Fibroblast of skin of left biceps (primary cell): Measurements from ENCODE around the gene TMEM131.
"Not testable (repeated sequence)": the region's sequence is repeated elsewhere in the genome, so short reads cannot be mapped to it uniquely, and the experiment has no call there.

Source experiments
- DNase-seq, 2 experiments: peaks; one replicate each; pipeline ENCODE4 v3.0.0-alpha.2; 2013; ENCODE audit warnings: low read depth in 2 of 2

Gene TMEM131

GRCh38 chr2:97858442-97858841 lies 137.3 kb downstream of the TMEM131 start:
- DNase-seq: no peak

DNA sequence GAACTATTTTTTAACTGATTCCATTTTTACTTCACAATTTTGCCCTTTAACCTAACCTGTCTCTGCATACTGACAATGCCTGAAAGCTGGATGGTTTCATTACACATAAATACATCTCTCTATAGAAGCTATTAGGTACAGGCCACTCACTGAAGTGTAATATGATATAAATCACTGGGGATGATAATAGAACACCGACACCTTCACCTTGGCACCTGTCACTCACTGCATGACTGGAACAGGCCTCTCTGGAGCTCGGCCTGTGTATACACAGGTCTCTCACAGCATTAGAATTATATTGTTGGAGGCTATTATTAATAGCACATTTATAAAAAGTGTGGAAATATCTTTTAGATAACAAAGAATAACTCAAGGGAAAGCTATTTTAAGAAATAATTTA lies 138.2 kb downstream of the TMEM131 start:
- no peak for DNase-seq

- not testable (repeated sequence) for DNase-seq
These were observed 142.7 kb downstream of the TMEM131 start for GRCh38 chr2:97853057-97853456.

DNA sequence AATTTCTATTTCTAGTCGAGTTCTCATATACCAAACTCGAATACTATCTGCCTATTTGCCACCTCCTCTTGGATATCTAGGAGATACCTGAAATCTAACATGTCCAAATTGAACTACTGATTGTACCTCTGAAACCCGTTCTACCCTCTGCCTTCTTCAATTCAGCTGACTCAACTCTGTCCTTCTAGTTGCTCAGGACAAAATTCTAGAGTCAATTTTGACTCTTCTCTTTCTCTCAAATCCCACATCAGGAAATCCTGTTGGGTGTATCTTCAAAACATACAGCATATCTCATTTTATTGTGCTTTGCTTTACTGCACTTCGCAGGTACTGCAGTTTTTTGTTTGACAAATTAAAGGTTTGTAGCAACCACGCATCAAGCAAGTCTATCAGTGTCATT lies 144.6 kb downstream of the TMEM131 start:
- DNase-seq: no peak

- DNase-seq: no peak
These were observed 145.7 kb downstream of the TMEM131 start for GRCh38 chr2:97849881-97850528.

GRCh38 chr2:97848306-97848705 lies 147.4 kb downstream of the TMEM131 start:
- no peak for DNase-seq

DNA sequence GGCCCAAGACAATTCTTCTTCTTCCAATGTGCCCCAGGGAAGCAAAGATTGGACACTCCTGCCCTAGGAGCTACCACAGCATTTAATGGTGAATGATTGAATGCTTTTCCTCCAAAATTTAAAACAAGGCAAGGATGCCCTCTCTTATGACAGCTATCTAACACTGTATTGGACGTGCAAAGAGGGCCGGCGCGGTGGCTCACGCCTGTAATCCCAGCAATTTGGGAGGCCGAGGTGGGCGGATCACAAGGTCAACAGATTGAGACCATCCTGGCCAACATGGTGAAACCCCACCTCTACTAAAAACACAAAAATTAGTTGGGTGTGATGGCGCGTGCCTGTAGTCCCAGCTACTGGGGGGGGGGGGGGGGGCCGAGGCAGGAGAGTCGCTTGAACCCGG lies 149.0 kb downstream of the TMEM131 start:
- not testable (repeated sequence) for DNase-seq

DNA sequence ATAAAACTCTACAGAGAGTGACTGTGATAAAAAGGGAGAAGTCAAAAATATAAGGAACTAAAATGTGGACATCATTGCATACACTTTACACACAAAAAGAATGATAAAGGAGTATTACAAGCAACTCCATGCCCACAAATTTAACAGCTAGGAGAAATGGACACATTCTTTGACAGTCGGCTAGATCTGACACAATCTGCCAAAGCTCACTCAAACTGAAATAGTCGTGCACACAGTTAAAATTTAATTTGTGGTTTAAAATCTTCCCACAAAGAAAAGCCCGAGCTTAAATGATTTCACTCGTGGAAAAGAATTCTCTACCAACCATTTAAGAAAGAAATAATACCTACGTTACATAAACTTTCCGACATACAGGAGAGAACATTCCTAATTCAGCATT lies 149.9 kb downstream of the TMEM131 start:
- no peak for DNase-seq

DNA sequence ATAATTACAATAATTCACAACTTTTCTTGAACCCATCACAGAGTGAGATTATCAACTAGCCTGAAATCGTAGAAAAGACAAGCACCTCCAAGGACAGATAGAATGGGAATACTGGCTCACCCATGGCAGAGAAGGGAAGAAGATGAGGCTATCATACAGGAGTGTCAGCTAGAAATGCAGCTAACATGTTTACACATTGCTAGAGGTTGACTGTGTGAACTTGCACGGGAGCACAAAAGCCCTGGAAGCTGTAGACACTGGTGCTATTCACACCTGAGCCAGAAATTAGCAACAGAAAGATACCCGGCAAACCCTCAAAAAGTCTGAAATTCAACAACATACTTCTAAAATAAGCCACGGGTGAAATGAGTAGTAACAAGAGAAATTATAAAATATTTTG lies 150.6 kb downstream of the TMEM131 start:
- no peak for DNase-seq

DNA sequence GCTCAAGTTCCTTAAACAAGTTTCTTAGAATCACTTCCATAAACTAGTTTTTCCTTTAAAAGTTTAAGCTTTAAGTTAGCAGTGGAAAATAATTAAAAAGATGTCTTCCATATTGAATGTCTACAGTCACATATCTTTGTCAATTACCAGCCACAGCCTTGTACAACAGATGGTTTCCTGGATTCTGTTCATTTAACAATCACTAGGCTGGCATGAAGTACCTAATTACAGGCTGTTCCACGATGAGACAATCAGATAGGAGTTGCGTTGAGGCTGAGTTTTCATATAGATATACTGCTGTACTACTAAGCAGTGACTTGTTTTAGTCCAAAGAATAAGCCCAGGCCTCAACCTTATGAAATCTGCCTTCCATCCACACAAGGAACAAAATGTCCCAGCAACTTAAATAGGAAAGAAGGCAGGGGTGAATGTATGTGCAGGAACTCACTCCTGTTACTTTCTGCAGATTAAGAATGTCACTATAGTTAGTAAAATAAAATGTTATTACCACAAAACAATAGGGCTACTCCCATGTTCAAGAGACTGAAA lies 151.4 kb downstream of the TMEM131 start:
- no peak for DNase-seq

GRCh38 chr2:97840198-97840597 lies 155.6 kb downstream of the TMEM131 start:
- DNase-seq: no peak

GRCh38 chr2:97834610-97835009 lies 161.1 kb downstream of the TMEM131 start:
- DNase-seq: peak; percentile 32 to 41

GRCh38 chr2:97831121-97831520 lies 164.6 kb downstream of the TMEM131 start:
- DNase-seq: no peak

DNA sequence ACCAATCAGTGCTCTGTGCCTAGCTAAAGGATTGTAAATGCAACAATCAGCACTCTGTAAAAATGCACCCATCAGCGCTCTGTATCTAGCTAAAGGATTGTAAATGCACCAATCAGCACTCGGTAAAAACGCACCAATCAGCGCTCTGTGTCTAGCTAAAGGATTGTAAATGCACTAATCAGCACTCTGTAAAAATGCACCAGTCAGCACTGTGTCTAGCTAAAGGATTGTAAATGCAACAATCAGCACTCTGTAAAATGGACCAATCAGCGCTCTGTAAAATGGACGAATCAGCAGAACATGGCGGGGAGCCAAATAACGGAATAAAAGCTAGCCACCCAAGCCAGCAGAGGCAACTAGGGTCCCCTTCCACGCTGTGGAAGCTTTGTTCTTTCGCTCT lies 166.5 kb downstream of the TMEM131 start:
- DNase-seq: not testable (repeated sequence)

- DNase-seq: not testable (repeated sequence)
These were observed 168.7 kb downstream of the TMEM131 start for GRCh38 chr2:97827013-97827412.

DNA sequence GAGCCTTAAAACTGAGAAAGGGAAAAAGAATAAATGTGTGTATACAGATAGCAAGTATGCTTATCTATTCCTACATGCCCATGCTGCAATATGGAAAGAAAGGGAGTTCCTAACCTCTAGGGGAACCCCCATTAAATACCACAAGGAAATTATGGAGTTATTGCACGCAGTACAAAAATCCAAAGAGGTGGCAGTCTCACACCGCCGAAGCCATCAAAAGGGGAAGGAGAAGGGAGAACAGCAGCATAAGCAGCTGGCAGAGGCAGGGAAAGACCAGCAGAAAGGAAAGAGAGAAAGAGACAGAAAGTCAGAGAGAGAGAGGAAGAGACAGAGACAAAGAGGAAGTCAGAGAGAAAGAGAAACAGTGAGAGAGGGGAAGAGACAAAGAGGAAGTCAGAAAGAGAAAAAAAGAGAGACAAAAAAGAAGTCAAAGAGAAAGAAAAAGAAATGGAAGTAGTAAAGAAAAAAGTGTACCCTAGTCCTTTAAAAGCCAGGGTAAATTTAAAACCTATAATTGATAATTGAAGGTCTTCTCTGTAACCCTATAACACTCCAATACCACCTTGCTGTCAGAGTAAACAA lies 169.4 kb downstream of the TMEM131 start:
- DNase-seq: not testable (repeated sequence)

- not testable (repeated sequence) for DNase-seq
These were observed 171.7 kb downstream of the TMEM131 start for GRCh38 chr2:97824011-97824410.

- not testable (repeated sequence) for DNase-seq
These were observed 173.9 kb downstream of the TMEM131 start for GRCh38 chr2:97821862-97822261.

DNA sequence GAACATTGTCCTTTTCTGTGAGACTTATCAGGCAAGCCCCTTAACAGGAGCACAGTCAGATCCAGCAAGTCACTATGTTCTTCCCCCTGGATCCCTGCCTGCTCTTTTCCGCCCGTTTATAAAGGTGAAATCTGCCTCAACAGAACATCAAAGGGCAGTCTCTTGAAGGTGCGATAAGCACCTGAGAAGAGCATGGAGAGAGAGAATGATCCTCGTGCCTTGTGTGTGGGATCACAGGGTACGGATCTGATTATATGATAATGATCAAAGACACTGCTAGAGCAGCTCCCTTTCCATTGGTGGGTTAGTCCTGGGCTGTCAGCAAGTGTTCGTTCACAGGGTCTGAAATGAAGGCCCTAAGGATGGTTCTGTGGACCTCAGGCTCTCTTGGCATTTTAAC lies 176.0 kb downstream of the TMEM131 start:
- no peak for DNase-seq

- DNase-seq: no peak
These were observed 179.3 kb downstream of the TMEM131 start for GRCh38 chr2:97816411-97816810.

- no peak for DNase-seq
These were observed 182.8 kb downstream of the TMEM131 start for GRCh38 chr2:97812931-97813330.

DNA sequence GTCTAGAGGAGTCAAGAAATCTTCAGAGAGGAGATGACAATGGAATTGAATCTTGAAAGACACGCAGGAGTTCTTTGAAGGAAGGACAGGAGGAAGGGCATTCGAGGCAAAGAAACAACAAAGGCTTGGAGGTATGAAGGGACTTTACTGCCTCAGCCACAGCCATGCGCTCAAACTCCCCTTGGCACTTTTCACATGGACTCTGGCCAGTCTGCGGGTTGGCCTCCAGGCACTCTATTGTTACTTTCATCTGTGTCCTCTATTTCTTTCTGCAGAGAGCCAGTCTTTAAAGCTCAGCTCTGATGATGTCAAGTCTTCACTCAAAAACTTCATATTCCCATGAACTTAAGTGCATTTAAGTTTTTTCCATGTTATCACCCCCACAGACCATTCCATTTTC lies 186.9 kb downstream of the TMEM131 start:
- no peak for DNase-seq
